HEK293 (cell line): ENCODE data around the gene TXN2.
A peak's percentile ranks its signal among the peaks of the same experiment; 100 is the strongest.

ENCODE experiments used
- CTCF ChIA-PET: fragments of 350-600 bp; formaldehyde crosslinking; extraction: SDS; loops from one replicate; lab custom pipeline; 2021; ENCODE audit warnings: antibody characterized with exemption; lab: Yijun Ruan, JAX
- POLR2A ChIA-PET: fragments of 300-600 bp; formaldehyde crosslinking; extraction: SDS; loops from one replicate; lab custom pipeline; 2020; ENCODE audit warnings: antibody characterized with exemption, inconsistent platforms; lab: Yijun Ruan, JAX
- H3K27ac ChIP-seq: fragments of 200-500 bp; sonication (Bioruptor generic); 2 replicates; pipeline ENCODE4 v1.5.1; 2014; ENCODE audit warnings: low read depth, low read length, control low read depth, inconsistent platforms; ENCODE audit errors: extremely low read depth
- H3K36me3 ChIP-seq, 2 experiments: fragments of 200-500 bp in 1 of 2; sonication (Bioruptor generic) in 1 of 2; 1 replicate in 1 of 2; 2 replicates in 1 of 2; pipeline ENCODE4 v1.5.1; 2014 to 2017; ENCODE audit warnings: inconsistent platforms in 2 of 2, low read length in 2 of 2; ENCODE audit not compliant: control insufficient read depth in 2 of 2, insufficient read depth in 1 of 2
- H3K4me1 ChIP-seq: fragments of 200-500 bp; sonication (Bioruptor generic); 2 replicates; pipeline ENCODE4 v1.5.1; 2014; ENCODE audit warnings: mild to moderate bottlenecking, low read length, inconsistent platforms; ENCODE audit not compliant: control insufficient read depth, insufficient read depth
- H3K4me3 ChIP-seq: 2 replicates; pipeline ENCODE4 v1.5.1; 2011; ENCODE audit warnings: low read depth, mild to moderate bottlenecking, control low read depth, low read length, moderate library complexity
- H3K9me3 ChIP-seq: fragments of 200-500 bp; sonication (Bioruptor generic); 2 replicates; pipeline ENCODE4 v1.5.1; 2014; ENCODE audit warnings: low read depth, low read length, inconsistent platforms; ENCODE audit not compliant: control insufficient read depth, insufficient read depth
- GLIS1 ChIP-seq: fragments of 450-650 bp; formaldehyde crosslinking; IDR thresholded peaks from 2 replicates; pipeline ENCODE4 v1.5.1; 2016; ENCODE audit warnings: missing biosample characterization, missing genetic modification characterization
- PRDM4 ChIP-seq: fragments of 450-650 bp; formaldehyde crosslinking; IDR thresholded peaks from 2 replicates; pipeline ENCODE4 v1.5.1; 2017; ENCODE audit warnings: missing biosample characterization, missing genetic modification characterization
- SCRT1 ChIP-seq: fragments of 450-650 bp; formaldehyde crosslinking; IDR thresholded peaks from 2 replicates; pipeline ENCODE4 v1.5.1; 2016; ENCODE audit warnings: missing biosample characterization, missing genetic modification characterization, borderline replicate concordance
- ZBTB17 ChIP-seq: fragments of 450-650 bp; formaldehyde crosslinking; IDR thresholded peaks from 2 replicates; pipeline ENCODE4 v1.5.1; 2016; ENCODE audit warnings: missing biosample characterization, missing genetic modification characterization
- ZBTB44 ChIP-seq: fragments of 450-650 bp; IDR thresholded peaks from 2 replicates; pipeline ENCODE4 v1.5.1; 2018; ENCODE audit warnings: missing biosample characterization, mild to moderate bottlenecking, missing genetic modification characterization
- ZNF335 ChIP-seq: fragments of 450-650 bp; formaldehyde crosslinking; conservative IDR thresholded peaks from 2 replicates; pipeline ENCODE4 v1.5.1; 2016; ENCODE audit warnings: missing biosample characterization, missing genetic modification characterization
- ZNF362 ChIP-seq: fragments of 450-650 bp; formaldehyde crosslinking; IDR thresholded peaks from 2 replicates; pipeline ENCODE4 v1.5.1; 2016; ENCODE audit warnings: missing biosample characterization, missing genetic modification characterization
- ZNF366 ChIP-seq: fragments of 450-650 bp; formaldehyde crosslinking; conservative IDR thresholded peaks from 2 replicates; pipeline ENCODE4 v1.5.1; 2016; ENCODE audit warnings: missing biosample characterization, missing genetic modification characterization
- ZNF558 ChIP-seq: fragments of 450-650 bp; formaldehyde crosslinking; IDR thresholded peaks from 2 replicates; pipeline ENCODE4 v1.5.1; 2016; ENCODE audit warnings: missing biosample characterization, missing genetic modification characterization
- ZNF561 ChIP-seq: fragments of 450-650 bp; IDR thresholded peaks from 2 replicates; pipeline ENCODE4 v1.5.1; 2018; ENCODE audit warnings: missing biosample characterization, missing genetic modification characterization, borderline replicate concordance
- TF ChIP-seq, protein P1 (sequence below): fragments of 450-650 bp; formaldehyde crosslinking; IDR thresholded peaks from 2 replicates; pipeline ENCODE4 v1.5.1; 2016; ENCODE audit warnings: missing biosample characterization, missing genetic modification characterization
- TF ChIP-seq, protein P2 (sequence below): fragments of 450-650 bp; IDR thresholded peaks from 2 replicates; pipeline ENCODE4 v1.5.1; 2018; ENCODE audit warnings: missing biosample characterization, missing genetic modification characterization
- TF ChIP-seq, protein P3 (sequence below): fragments of 450-650 bp; formaldehyde crosslinking; IDR thresholded peaks from 2 replicates; pipeline ENCODE4 v1.5.1; 2016; ENCODE audit warnings: missing biosample characterization, missing genetic modification characterization

The TXN2 gene

GRCh38 chr22:36510384-36510783 is 28.9 kb upstream of the TXN2 start (continued):
- TF ChIP-seq PRDM4, result no peak
- no peak for TF ChIP-seq ZNF558
- TF ChIP-seq ZNF362 (tag by site-specific recombination), result 0 out of 2 replicates have a peak, but pooled peaks have one; percentile 74
- TF ChIP-seq, protein P1, sequence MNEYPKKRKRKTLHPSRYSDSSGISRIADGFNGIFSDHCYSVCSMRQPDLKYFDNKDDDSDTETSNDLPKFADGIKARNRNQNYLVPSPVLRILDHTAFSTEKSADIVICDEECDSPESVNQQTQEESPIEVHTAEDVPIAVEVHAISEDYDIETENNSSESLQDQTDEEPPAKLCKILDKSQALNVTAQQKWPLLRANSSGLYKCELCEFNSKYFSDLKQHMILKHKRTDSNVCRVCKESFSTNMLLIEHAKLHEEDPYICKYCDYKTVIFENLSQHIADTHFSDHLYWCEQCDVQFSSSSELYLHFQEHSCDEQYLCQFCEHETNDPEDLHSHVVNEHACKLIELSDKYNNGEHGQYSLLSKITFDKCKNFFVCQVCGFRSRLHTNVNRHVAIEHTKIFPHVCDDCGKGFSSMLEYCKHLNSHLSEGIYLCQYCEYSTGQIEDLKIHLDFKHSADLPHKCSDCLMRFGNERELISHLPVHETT (tag by site-specific recombination), result no peak
- peak; percentile 96 for TF ChIP-seq SCRT1 (tag by site-specific recombination)

DNA sequence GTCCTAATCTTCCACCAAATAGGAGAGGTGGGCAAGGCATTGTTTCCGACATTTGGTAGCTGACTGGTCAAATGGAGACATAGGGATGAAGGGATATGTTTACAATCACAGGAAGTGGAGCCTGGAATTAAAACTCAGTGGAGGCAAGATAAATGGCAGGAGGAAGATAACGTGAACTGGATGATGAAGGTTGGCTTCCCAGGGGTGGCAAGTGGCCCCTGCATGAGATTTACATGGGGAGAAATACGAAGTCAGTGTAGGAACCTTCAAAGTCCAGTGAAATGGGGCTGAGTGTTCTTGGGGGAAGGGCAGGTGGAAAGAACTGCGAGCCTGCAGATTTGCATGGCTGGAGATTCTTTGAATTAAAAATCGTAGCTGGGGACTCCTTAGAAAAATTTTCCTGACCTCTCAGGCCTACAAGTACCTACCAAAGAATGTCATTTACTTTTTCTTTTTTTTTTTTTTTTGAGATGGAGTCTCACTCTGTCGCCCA is 26.1 kb upstream of the TXN2 start:
- H3K4me1 ChIP-seq, result peaks cover 3% of the 10 kb centered on the region; the same call in 1 of the 2 replicates
- H3K4me3 ChIP-seq, result 0 out of 2 replicates have a peak overlapping the region, but pooled peaks have one; percentile 20
- peak overlapping the region; percentile 85 for H3K27ac ChIP-seq
- H3K9me3 ChIP-seq, result no peaks in the 10 kb centered on the region
- TF ChIP-seq ZBTB44 (tag by site-specific recombination), result 0 out of 2 replicates have a peak, but pooled peaks have one; percentile 65
- TF ChIP-seq GLIS1, result peak; percentile 53
- peak; percentile 58; the same call in 1 of the 2 replicates for TF ChIP-seq ZNF366
- TF ChIP-seq, protein P2, sequence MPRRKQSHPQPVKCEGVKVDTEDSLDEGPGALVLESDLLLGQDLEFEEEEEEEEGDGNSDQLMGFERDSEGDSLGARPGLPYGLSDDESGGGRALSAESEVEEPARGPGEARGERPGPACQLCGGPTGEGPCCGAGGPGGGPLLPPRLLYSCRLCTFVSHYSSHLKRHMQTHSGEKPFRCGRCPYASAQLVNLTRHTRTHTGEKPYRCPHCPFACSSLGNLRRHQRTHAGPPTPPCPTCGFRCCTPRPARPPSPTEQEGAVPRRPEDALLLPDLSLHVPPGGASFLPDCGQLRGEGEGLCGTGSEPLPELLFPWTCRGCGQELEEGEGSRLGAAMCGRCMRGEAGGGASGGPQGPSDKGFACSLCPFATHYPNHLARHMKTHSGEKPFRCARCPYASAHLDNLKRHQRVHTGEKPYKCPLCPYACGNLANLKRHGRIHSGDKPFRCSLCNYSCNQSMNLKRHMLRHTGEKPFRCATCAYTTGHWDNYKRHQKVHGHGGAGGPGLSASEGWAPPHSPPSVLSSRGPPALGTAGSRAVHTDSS (tag by site-specific recombination), result peak; percentile 23; the same call in 1 of the 2 replicates
- peak; percentile 13; the same call in 1 of the 2 replicates for TF ChIP-seq ZNF335 (tag by site-specific recombination)
- TF ChIP-seq ZNF561, result no peak
- TF ChIP-seq, protein P3, sequence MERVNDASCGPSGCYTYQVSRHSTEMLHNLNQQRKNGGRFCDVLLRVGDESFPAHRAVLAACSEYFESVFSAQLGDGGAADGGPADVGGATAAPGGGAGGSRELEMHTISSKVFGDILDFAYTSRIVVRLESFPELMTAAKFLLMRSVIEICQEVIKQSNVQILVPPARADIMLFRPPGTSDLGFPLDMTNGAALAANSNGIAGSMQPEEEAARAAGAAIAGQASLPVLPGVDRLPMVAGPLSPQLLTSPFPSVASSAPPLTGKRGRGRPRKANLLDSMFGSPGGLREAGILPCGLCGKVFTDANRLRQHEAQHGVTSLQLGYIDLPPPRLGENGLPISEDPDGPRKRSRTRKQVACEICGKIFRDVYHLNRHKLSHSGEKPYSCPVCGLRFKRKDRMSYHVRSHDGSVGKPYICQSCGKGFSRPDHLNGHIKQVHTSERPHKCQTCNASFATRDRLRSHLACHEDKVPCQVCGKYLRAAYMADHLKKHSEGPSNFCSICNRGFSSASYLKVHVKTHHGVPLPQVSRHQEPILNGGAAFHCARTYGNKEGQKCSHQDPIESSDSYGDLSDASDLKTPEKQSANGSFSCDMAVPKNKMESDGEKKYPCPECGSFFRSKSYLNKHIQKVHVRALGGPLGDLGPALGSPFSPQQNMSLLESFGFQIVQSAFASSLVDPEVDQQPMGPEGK, result no peak
- TF ChIP-seq ZBTB17 (tag by site-specific recombination), result peak; percentile 16; the same call in 1 of the 2 replicates
- ChIA-PET CTCF (interaction anchor here (0.6 to 1.2 kb wide), 2 partner anchors 21 kb away, joined by 5 to 9 read pairs; no protein-coding TSS in a partner anchor), POLR2A (interaction anchor here (0.5 to 5.9 kb wide), 12 partner anchors 8 to 315 kb away, joined by 3 to 35 read pairs (median 4); partner anchors contain the start of genes APOL2, EIF3D, IFT27 and MYH9)
- H3K36me3 ChIP-seq, result peaks cover 16 to 63% of the 10 kb centered on the region in 2 experiments
